SU-DHL-6 (cell line): ENCODE results near the gene CZIB.

ENCODE experiments used
- H2AFZ ChIP-seq: fragments of 200-600 bp; sonication (generic); 2 replicates; pipeline ENCODE4 v1.6.1; 2014; ENCODE audit warnings: low read depth, mild to moderate bottlenecking, moderate library complexity, mixed read lengths, antibody characterized with exemption, low read length; ENCODE audit not compliant: severe bottlenecking
- H3F3A ChIP-seq: fragments of 200-600 bp; shearing (Covaris generic); 2 replicates; pipeline ENCODE4 v1.6.0; 2016; ENCODE audit warnings: antibody characterized with exemption, mild to moderate bottlenecking; ENCODE audit not compliant: insufficient read depth
- H3K27ac ChIP-seq: fragments of 200-600 bp; sonication (generic); 2 replicates; pipeline ENCODE4 v1.5.1; 2016; ENCODE audit warnings: low read depth, mild to moderate bottlenecking, low read length, moderate library complexity, mixed read lengths
- H3K27me3 ChIP-seq: fragments of 200-600 bp; sonication (generic), shearing (Covaris generic); 2 replicates; pipeline ENCODE4 v1.6.0; 2014; ENCODE audit warnings: mild to moderate bottlenecking, low read length
- H3K36me3 ChIP-seq: fragments of 200-600 bp; sonication (generic); 2 replicates; pipeline ENCODE4 v1.6.1; 2014; ENCODE audit warnings: mild to moderate bottlenecking, low read length, mixed read lengths
- H3K4me2 ChIP-seq: fragments of 300-600, 200-600 bp; shearing (Covaris generic), sonication (generic); 2 replicates; pipeline ENCODE4 v1.6.0; 2014; ENCODE audit warnings: low read length, low read depth, mild to moderate bottlenecking; ENCODE audit not compliant: poor library complexity, severe bottlenecking
- H3K4me3 ChIP-seq: fragments of 200-600 bp; sonication (generic); 2 replicates; pipeline ENCODE4 v1.5.1; 2014; ENCODE audit warnings: antibody characterized with exemption, low read length, mild to moderate bottlenecking, mixed read lengths; ENCODE audit not compliant: insufficient read depth, poor library complexity, severe bottlenecking
- H3K79me2 ChIP-seq: fragments of 200-600 bp; sonication (generic); 2 replicates; pipeline ENCODE4 v1.6.1; 2014; ENCODE audit warnings: mild to moderate bottlenecking, low read length, moderate library complexity; ENCODE audit not compliant: insufficient read depth
- H3K9ac ChIP-seq: fragments of 200-600 bp; sonication (generic); 2 replicates; pipeline ENCODE4 v1.7.0; 2014; ENCODE audit warnings: mild to moderate bottlenecking, low read length
- H3K9me2 ChIP-seq: fragments of 200-600 bp; sonication (generic); replicated peaks from 2 replicates; pipeline ENCODE4 v1.6.1; 2014; ENCODE audit warnings: low read length; ENCODE audit not compliant: insufficient read depth
- H3K9me3 ChIP-seq: fragments of 200-600 bp; sonication (generic); 2 replicates; pipeline ENCODE4 v1.6.1; 2014; ENCODE audit warnings: low read length, mixed read lengths; ENCODE audit not compliant: insufficient read depth
- H4K20me1 ChIP-seq: fragments of 200-600 bp; sonication (generic); 2 replicates; pipeline ENCODE4 v1.6.1; 2014; ENCODE audit warnings: low read depth, mild to moderate bottlenecking, antibody characterized with exemption, low read length, moderate library complexity, mixed read lengths
- EZH2phosphoT487 ChIP-seq: fragments of 200-600 bp; sonication (generic), shearing (Covaris generic); conservative IDR thresholded peaks from 2 replicates; pipeline ENCODE4 v1.6.1; 2018; ENCODE audit warnings: mild to moderate bottlenecking, antibody characterized with exemption, low read length, moderate library complexity, mixed read lengths
- TF ChIP-seq, protein P1 (sequence below): fragments of 200-600 bp; sonication (generic); IDR thresholded peaks from one replicate; pipeline ENCODE4 v1.5.1; 2017; ENCODE audit warnings: antibody characterized with exemption, mild to moderate bottlenecking, low read length, moderate library complexity; ENCODE audit not compliant: insufficient read depth, poor library complexity, severe bottlenecking

Gene CZIB

DNA sequence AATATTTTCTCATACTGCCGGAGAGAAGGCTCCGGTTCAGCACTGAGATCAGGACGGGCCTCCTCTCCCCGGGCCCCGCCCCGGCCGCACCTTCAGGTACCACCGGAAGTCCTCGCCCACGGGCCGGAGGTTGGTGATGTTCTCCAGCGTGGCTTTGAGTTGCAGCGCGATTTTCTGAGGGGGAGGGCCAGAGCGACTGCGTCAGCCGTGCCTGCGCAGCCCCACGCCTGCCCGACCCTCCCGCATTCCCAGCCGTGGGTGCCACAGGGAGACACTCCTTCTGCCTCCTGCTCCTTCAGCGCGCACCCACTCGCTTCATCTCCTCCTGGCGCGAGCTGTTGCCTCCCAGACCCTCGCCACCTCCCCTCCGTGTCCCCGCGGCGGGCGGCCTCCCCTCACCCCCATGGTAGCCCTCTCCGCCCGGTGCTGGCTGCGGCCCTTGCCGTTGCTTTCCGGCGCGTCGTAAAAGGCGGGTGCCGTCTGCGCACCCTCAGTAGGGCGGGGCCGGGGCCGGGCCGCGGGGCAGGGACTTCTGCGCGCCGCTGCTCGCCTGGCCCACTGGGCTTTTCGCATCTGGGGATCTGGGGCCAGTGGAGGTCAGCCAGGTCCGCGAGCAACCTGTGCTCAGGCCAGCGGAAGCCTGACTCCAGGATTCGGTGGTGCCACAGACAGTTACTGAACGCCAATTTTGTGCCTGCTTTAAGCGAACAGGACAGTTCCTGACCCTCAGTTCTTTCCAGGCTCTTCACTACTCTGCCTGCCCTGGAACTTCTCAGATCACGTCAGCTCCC, at the start of gene CZIB:
Gene CZIB, minus strand, starts transcription at position 464 of the 791 bp plus-strand sequence. Its CDS starts 59 bp downstream, at position 405.
- H3K27ac ChIP-seq: peak within 1 kb of the TSS; percentile 70
- H3K36me3 ChIP-seq: no peaks in the 10 kb centered on the region
- peak within 1 kb of the TSS; percentile 74 for H3K4me2 ChIP-seq
- peak within 1 kb of the TSS; percentile 65 for H3K4me3 ChIP-seq
- H3K9ac ChIP-seq: peak within 1 kb of the TSS; percentile 72
- H3K27me3 ChIP-seq: no peaks in the 10 kb centered on the region
- H3K9me2 ChIP-seq: no peaks in the 10 kb centered on the region
- H3K9me3 ChIP-seq: no peaks in the 10 kb centered on the region
- H4K20me1 ChIP-seq: no peaks in the 10 kb centered on the region
- peak within 1 kb of the TSS; percentile 54 for H2AFZ ChIP-seq
- TF ChIP-seq EZH2phosphoT487: no peak
- TF ChIP-seq, protein P1, sequence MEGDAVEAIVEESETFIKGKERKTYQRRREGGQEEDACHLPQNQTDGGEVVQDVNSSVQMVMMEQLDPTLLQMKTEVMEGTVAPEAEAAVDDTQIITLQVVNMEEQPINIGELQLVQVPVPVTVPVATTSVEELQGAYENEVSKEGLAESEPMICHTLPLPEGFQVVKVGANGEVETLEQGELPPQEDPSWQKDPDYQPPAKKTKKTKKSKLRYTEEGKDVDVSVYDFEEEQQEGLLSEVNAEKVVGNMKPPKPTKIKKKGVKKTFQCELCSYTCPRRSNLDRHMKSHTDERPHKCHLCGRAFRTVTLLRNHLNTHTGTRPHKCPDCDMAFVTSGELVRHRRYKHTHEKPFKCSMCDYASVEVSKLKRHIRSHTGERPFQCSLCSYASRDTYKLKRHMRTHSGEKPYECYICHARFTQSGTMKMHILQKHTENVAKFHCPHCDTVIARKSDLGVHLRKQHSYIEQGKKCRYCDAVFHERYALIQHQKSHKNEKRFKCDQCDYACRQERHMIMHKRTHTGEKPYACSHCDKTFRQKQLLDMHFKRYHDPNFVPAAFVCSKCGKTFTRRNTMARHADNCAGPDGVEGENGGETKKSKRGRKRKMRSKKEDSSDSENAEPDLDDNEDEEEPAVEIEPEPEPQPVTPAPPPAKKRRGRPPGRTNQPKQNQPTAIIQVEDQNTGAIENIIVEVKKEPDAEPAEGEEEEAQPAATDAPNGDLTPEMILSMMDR: no peak
- H3K79me2 ChIP-seq: peaks cover 9% of the 10 kb centered on the region
- H3F3A ChIP-seq: 0 out of 2 replicates have a peak, but pooled peaks cover 11% of the 10 kb centered on the region

DNA sequence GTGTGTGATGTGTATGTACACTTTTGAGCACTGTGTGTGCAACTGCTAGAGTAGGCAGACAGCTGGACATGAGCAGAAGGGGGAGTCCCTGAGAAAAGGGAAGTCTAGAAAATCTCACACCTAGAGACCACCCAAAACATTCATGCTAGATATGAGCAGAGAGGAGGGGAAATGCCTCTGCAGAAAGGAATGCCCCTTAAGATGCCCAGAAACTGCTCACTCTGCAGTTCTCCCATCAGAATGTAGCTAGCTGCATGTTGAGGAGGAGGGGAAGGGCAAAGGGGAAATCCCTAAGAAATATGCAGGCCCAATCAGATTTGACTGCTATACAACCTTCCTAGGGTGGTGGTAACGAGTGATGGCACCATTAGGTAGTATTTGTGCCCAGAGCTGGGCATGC, 49.7 kb upstream of the CZIB start:
- Histone ChIP-seq H3K9me2 (no peaks in the 10 kb centered on the region), H2AFZ (no peak overlapping the region), H3K4me3 (no peak overlapping the region), H4K20me1 (no peaks in the 10 kb centered on the region), H3K27ac (no peak overlapping the region), H3K9me3 (no peaks in the 10 kb centered on the region), H3K9ac (no peak overlapping the region), H3F3A (no peaks in the 10 kb centered on the region), H3K79me2 (no peaks in the 10 kb centered on the region), H3K4me2 (no peak overlapping the region), H3K27me3 (no peaks in the 10 kb centered on the region), H3K36me3 (no peaks in the 10 kb centered on the region)
- TF ChIP-seq, protein P1: no peak
- no peak for TF ChIP-seq EZH2phosphoT487

DNA sequence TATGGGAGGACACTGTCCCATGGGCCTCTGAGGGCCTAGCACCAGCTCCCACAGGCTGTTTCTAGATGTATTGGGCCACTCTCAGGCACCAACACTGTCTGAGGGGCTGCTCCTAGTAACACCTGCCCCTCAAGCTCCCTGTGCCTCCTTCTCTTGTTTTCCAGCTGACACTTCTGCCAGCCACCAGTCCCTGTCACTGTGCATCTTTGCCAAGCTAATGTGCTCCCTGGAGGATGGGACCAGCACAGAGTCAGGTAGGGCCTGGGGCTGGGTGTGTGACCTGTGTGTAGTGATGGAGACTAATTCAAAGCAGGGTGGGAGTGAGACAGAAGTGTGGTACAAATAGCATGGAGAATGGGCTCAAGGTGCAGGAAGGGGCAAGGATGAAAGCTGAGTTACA, 47.3 kb upstream of the CZIB start:
- H3K27me3 ChIP-seq: no peaks in the 10 kb centered on the region
- H3K79me2 ChIP-seq: no peaks in the 10 kb centered on the region
- H3F3A ChIP-seq: no peaks in the 10 kb centered on the region
- no peak overlapping the region for H3K9ac ChIP-seq
- H3K36me3 ChIP-seq: peaks cover 3% of the 10 kb centered on the region; the same call in 1 of the 2 replicates
- H3K9me3 ChIP-seq: no peaks in the 10 kb centered on the region
- H2AFZ ChIP-seq: no peak overlapping the region
- H3K4me2 ChIP-seq: no peak overlapping the region
- H3K9me2 ChIP-seq: no peaks in the 10 kb centered on the region
- H3K27ac ChIP-seq: no peak overlapping the region
- no peak for TF ChIP-seq EZH2phosphoT487
- TF ChIP-seq, protein P1: no peak
- no peaks in the 10 kb centered on the region for H4K20me1 ChIP-seq
- no peak overlapping the region for H3K4me3 ChIP-seq
